ENCODE data around the gene CBFA2T2.

Gene CBFA2T2

DNA sequence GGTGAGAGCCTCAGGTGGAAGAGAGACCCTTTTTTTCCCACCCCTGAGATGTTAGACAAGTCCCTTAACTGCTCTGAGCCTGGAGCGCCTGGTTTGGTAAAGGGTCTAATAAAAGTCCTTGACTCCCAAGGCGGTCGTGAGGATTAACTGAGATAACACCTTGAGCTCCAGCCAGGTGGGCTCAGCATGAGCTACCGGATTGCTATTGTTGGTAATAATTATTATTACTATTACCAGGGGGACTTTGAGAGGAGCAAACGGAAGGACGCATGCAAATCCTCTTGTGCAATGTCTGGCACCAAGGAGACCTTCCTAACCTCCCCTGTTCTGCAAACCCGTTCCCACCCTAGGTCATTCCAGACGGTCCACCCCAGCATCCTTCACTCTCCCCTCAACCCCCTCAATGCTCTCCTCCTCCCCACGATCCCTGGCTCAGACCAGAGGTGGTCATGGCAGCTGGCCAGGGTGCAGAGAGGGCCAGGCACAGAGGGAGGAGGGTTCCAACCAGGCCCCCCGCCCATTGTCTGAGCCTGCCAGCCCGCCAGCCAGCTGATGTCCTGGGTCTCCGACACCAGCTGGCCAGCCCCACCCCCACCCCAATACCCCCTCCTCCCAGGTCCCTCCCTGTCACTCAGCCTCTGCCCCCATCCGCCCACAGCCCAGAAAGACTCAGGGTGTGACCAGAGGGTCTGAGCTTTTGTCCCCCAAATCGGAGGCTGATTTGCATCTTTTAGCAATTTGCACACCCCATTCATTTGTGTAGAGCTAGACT, 14.3 kb upstream of the CBFA2T2 start:
- Histone ChIP-seq H3K9ac (ENCODE audit: low read depth, low read length, poor library complexity, severe bottlenecking) (no peak overlapping the region), H3K9me2 (replicated peaks; ENCODE audit: low read depth, low read length) (no peaks in the 10 kb centered on the region), H3K4me3 (ENCODE audit: low read length, poor library complexity, severe bottlenecking) (no peak overlapping the region), H3K4me2 (ENCODE audit: low read depth, low read length, poor library complexity, severe bottlenecking) (no peak overlapping the region), H3K9me3 (ENCODE audit: insufficient read depth, low read depth, low read length) (no peaks in the 10 kb centered on the region), H3K4me1 (ENCODE audit: insufficient read depth, low read length, poor library complexity, severe bottlenecking) (no peaks in the 10 kb centered on the region), H3K79me2 (ENCODE audit: insufficient read depth, low read length) (no peaks in the 10 kb centered on the region), H4K20me1 (ENCODE audit: insufficient read depth, low read length, poor library complexity, severe bottlenecking) (no peaks in the 10 kb centered on the region), H3K27me3 (ENCODE audit: insufficient read depth, low read length, poor library complexity, severe bottlenecking) (no peaks in the 10 kb centered on the region), H3F3A (ENCODE audit: low read depth) (no peaks in the 10 kb centered on the region), H2AFZ (ENCODE audit: low read length) (no peak overlapping the region), H3K36me3 (ENCODE audit: insufficient read depth, low read length) (no peaks in the 10 kb centered on the region)
- TF ChIP-seq, protein P1, sequence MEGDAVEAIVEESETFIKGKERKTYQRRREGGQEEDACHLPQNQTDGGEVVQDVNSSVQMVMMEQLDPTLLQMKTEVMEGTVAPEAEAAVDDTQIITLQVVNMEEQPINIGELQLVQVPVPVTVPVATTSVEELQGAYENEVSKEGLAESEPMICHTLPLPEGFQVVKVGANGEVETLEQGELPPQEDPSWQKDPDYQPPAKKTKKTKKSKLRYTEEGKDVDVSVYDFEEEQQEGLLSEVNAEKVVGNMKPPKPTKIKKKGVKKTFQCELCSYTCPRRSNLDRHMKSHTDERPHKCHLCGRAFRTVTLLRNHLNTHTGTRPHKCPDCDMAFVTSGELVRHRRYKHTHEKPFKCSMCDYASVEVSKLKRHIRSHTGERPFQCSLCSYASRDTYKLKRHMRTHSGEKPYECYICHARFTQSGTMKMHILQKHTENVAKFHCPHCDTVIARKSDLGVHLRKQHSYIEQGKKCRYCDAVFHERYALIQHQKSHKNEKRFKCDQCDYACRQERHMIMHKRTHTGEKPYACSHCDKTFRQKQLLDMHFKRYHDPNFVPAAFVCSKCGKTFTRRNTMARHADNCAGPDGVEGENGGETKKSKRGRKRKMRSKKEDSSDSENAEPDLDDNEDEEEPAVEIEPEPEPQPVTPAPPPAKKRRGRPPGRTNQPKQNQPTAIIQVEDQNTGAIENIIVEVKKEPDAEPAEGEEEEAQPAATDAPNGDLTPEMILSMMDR (conservative IDR thresholded peaks at IDR 0.05; ENCODE audit: low read length), result no peak
- TF ChIP-seq EZH2phosphoT487 (IDR thresholded peaks at IDR 0.05; ENCODE audit: borderline replicate concordance), result no peak

DNA sequence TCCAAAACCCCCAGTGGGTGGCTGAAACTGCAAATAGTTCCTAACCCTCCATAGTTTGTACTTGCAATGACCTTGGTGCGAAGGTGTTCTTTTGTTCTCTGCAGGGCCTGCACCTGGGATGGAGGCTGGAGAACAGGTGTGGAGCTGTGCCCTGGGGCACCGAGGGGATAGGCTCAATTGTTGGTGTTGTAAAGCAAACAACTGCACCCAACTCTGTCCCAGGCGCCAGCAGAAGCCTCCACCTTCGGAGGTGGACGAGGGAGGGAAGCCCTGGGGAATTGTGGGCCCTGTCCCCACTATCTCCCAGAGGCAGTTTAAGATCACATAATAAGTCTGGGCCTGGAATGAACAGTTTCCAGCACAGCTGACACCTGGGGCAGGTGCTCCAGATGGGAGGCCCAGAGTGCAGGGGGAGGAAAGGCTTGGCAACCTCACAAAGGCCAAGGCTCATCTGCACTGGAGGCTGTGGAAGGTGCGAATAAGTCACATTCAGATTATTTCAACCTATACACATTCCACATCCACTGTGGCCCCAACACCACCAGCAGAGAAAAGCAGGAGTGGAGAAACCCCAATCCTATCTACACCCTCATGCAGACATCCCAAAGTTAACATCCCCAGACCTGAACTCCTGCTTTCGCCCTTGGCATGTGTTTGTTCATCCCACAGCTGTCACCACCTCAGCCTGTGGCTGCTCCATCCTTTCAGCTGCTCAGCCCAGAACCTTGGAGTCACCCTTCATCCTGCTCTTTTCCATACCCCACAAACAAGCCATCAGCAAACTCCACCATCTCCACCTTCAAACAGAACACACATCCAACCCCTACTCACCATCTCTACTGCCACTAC, 12.3 kb upstream of the CBFA2T2 start:
- H4K20me1 ChIP-seq (ENCODE audit: insufficient read depth, low read length, poor library complexity, severe bottlenecking), result no peaks in the 10 kb centered on the region
- H3K4me2 ChIP-seq (ENCODE audit: low read depth, low read length, poor library complexity, severe bottlenecking), result no peak overlapping the region
- H3K9me2 ChIP-seq (replicated peaks; ENCODE audit: low read depth, low read length), result no peaks in the 10 kb centered on the region
- no peak overlapping the region for H3K4me3 ChIP-seq (ENCODE audit: low read length, poor library complexity, severe bottlenecking)
- H3K9ac ChIP-seq (ENCODE audit: low read depth, low read length, poor library complexity, severe bottlenecking), result no peak overlapping the region
- H3K36me3 ChIP-seq (ENCODE audit: insufficient read depth, low read length), result no peaks in the 10 kb centered on the region
- no peaks in the 10 kb centered on the region for H3K9me3 ChIP-seq (ENCODE audit: insufficient read depth, low read depth, low read length)
- H2AFZ ChIP-seq (ENCODE audit: low read length), result no peak overlapping the region
- no peaks in the 10 kb centered on the region for H3F3A ChIP-seq (ENCODE audit: low read depth)
- no peaks in the 10 kb centered on the region for H3K4me1 ChIP-seq (ENCODE audit: insufficient read depth, low read length, poor library complexity, severe bottlenecking)
- H3K27me3 ChIP-seq (ENCODE audit: insufficient read depth, low read length, poor library complexity, severe bottlenecking), result no peaks in the 10 kb centered on the region
- no peaks in the 10 kb centered on the region for H3K79me2 ChIP-seq (ENCODE audit: insufficient read depth, low read length)
- TF ChIP-seq, protein P1 (conservative IDR thresholded peaks at IDR 0.05; ENCODE audit: low read length), result no peak
- no peak for TF ChIP-seq EZH2phosphoT487 (IDR thresholded peaks at IDR 0.05; ENCODE audit: borderline replicate concordance)

DNA sequence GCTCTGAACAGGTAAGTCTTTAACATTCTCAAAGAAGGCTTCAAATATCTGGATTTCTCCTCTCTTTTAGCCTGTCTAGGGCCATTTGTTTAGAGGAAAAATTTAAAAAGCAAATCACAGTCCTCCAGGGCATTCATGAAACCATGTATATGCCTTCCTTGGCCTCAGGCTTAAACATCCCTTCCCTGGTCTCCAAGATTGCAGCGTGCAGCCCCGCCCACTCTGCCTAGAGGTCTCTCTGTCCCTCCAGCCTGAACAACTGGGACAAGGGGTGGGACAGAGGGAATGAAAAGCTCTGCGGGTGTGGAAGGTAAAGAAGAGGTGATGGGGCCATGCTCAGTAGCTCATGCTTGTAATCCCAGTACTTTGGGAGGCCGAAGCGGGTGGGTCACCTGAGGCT, 9.8 kb upstream of the CBFA2T2 start:
- no peaks in the 10 kb centered on the region for H3K36me3 ChIP-seq (ENCODE audit: insufficient read depth, low read length)
- no peaks in the 10 kb centered on the region for H3F3A ChIP-seq (ENCODE audit: low read depth)
- TF ChIP-seq, protein P1 (conservative IDR thresholded peaks at IDR 0.05; ENCODE audit: low read length), result no peak
- TF ChIP-seq EZH2phosphoT487 (IDR thresholded peaks at IDR 0.05; ENCODE audit: borderline replicate concordance), result no peak
- H3K9ac ChIP-seq (ENCODE audit: low read depth, low read length, poor library complexity, severe bottlenecking), result no peak overlapping the region
- H3K4me2 ChIP-seq (ENCODE audit: low read depth, low read length, poor library complexity, severe bottlenecking), result no peak overlapping the region
- H3K9me2 ChIP-seq (replicated peaks; ENCODE audit: low read depth, low read length), result no peaks in the 10 kb centered on the region
- H3K4me1 ChIP-seq (ENCODE audit: insufficient read depth, low read length, poor library complexity, severe bottlenecking), result no peaks in the 10 kb centered on the region
- no peaks in the 10 kb centered on the region for H3K27me3 ChIP-seq (ENCODE audit: insufficient read depth, low read length, poor library complexity, severe bottlenecking)
- no peaks in the 10 kb centered on the region for H3K79me2 ChIP-seq (ENCODE audit: insufficient read depth, low read length)
- H3K9me3 ChIP-seq (ENCODE audit: insufficient read depth, low read depth, low read length), result no peaks in the 10 kb centered on the region
- no peak overlapping the region for H3K4me3 ChIP-seq (ENCODE audit: low read length, poor library complexity, severe bottlenecking)
- no peak overlapping the region for H2AFZ ChIP-seq (ENCODE audit: low read length)
- H4K20me1 ChIP-seq (ENCODE audit: insufficient read depth, low read length, poor library complexity, severe bottlenecking), result no peaks in the 10 kb centered on the region

Data from Loucy (cell line).